GM12891 (cell line): ENCODE data around the gene PGAM5.

ENCODE experiments used
- DNase-seq: peaks from one replicate; pipeline ENCODE4 v3.0.0; 2011; ENCODE audit warnings: low spot score; ENCODE audit not compliant: insufficient read length
- FAIRE-seq: peaks from 2 replicates; lab custom pipeline; 2011; peaks lifted over from hg19 to GRCh38; lab: Jason Lieb, UNC
- PAX5 ChIP-seq: IDR thresholded peaks from 2 replicates; pipeline ENCODE4 v1.6.1; 2011; ENCODE audit warnings: low read length, moderate library complexity, mild to moderate bottlenecking; ENCODE audit not compliant: insufficient read depth, severe bottlenecking
- POLR2A ChIP-seq: IDR thresholded peaks from 2 replicates; pipeline ENCODE4 v1.6.1; 2011; ENCODE audit warnings: low read depth, low read length, control low read depth
- POLR2AphosphoS5 ChIP-seq: IDR thresholded peaks from 2 replicates; pipeline ENCODE4 v1.6.1; 2011; ENCODE audit warnings: low read depth, low read length, control low read depth
- POU2F2 ChIP-seq: IDR thresholded peaks from 2 replicates; pipeline ENCODE4 v1.6.1; 2011; ENCODE audit warnings: low read depth, mild to moderate bottlenecking, control low read depth, low read length, moderate library complexity
- SPI1 ChIP-seq: IDR thresholded peaks from 2 replicates; pipeline ENCODE4 v1.6.1; 2011; ENCODE audit warnings: low read depth, low read length, control low read depth
- TAF1 ChIP-seq: IDR thresholded peaks from 2 replicates; pipeline ENCODE4 v1.6.1; 2011; ENCODE audit warnings: low read depth, low read length, control low read depth

The PGAM5 gene

GRCh38 chr12:132707241-132707640 is 3.4 kb upstream of the PGAM5 start:
- no peak for DNase-seq
- FAIRE-seq, result peak; percentile 55

GRCh38 chr12:132708150-132708549 is 2.5 kb upstream of the PGAM5 start:
- FAIRE-seq (no peak), DNase-seq (no peak)
- no peak for TF ChIP-seq TAF1
- no peak for TF ChIP-seq POU2F2
- TF ChIP-seq PAX5, result no peak
- TF ChIP-seq SPI1, result no peak
- no peak for TF ChIP-seq POLR2AphosphoS5
- TF ChIP-seq POLR2A, result no peak

More at GRCh38 chr12:132707241-132707640, 3.4 kb upstream of the PGAM5 start:
- no peak for TF ChIP-seq POLR2A
- TF ChIP-seq POLR2AphosphoS5, result no peak
- TF ChIP-seq TAF1, result no peak
- no peak for TF ChIP-seq SPI1
- no peak for TF ChIP-seq PAX5
- no peak for TF ChIP-seq POU2F2

DNA sequence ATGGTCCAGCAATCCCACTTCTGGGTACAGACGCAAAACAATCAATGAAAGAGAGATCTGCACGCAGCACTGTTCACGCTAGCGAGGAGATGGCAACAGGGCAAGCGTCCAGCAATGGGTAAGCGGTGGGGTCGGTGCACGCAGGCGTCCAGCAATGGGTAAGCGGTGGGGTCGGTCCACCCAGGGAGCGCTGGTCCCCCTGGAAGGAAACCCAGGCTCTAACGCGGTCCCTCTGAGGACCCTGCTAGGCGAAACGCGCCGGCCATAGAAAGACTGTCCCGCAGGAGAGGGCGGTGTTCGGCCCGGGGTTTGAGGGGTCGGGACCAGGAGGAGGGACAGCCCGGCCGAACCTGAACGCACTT is 618 bp upstream of the PGAM5 start:
- no peak for TF ChIP-seq PAX5
- TF ChIP-seq POLR2AphosphoS5, result no peak; the same call in none of the 2 replicates
- no peak for TF ChIP-seq SPI1
- TF ChIP-seq POU2F2, result no peak
- no peak for TF ChIP-seq POLR2A
- TF ChIP-seq TAF1, result no peak
- DNase-seq (no peak), FAIRE-seq (no peak)

GRCh38 chr12:132711080-132711843 is 620 bp downstream of the PGAM5 start:
- FAIRE-seq, result no peak
- no peak for DNase-seq
- TF ChIP-seq POLR2A (no peak), TAF1 (no peak), SPI1 (no peak), PAX5 (no peak), POU2F2 (no peak), POLR2AphosphoS5 (no peak)

GRCh38 chr12:132713123-132713522 is 2.5 kb downstream of the PGAM5 start:
- DNase-seq, result no peak
- FAIRE-seq, result no peak
- TF ChIP-seq SPI1 (no peak), POU2F2 (no peak)

DNA sequence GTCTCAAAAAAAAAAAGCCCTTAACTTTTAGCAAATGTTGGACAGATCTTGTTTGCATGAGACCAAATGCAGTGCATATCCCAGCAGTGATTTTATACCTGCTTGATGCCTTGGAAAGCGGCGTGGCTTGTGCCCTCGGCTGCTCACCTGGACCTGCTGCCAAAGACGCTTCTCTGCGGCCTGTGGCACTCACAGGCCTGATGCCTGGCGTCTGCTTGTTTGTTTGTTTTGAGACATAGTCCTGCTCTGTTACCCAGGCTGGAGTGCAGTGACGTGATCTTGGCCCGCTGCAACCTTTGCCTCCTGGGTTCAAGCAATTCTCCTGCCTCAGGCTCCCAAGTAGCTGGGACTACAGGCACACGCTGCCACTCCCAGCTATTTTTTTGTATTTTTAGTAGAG is 5.2 kb downstream of the PGAM5 start:
- DNase-seq, result no peak
- FAIRE-seq, result no peak
- TF ChIP-seq SPI1 (no peak), POU2F2 (no peak)

GRCh38 chr12:132716356-132716755 is 5.7 kb downstream of the PGAM5 start:
- TF ChIP-seq POLR2A (no peak), SPI1 (no peak), TAF1 (no peak), POLR2AphosphoS5 (no peak), PAX5 (no peak), POU2F2 (no peak)
- FAIRE-seq (no peak), DNase-seq (no peak)

GRCh38 chr12:132717011-132717410 is 6.4 kb downstream of the PGAM5 start:
- no peak for TF ChIP-seq SPI1
- no peak for TF ChIP-seq PAX5
- TF ChIP-seq TAF1, result no peak
- no peak for TF ChIP-seq POU2F2
- no peak for TF ChIP-seq POLR2A
- no peak for TF ChIP-seq POLR2AphosphoS5
- DNase-seq (no peak), FAIRE-seq (no peak)

DNA sequence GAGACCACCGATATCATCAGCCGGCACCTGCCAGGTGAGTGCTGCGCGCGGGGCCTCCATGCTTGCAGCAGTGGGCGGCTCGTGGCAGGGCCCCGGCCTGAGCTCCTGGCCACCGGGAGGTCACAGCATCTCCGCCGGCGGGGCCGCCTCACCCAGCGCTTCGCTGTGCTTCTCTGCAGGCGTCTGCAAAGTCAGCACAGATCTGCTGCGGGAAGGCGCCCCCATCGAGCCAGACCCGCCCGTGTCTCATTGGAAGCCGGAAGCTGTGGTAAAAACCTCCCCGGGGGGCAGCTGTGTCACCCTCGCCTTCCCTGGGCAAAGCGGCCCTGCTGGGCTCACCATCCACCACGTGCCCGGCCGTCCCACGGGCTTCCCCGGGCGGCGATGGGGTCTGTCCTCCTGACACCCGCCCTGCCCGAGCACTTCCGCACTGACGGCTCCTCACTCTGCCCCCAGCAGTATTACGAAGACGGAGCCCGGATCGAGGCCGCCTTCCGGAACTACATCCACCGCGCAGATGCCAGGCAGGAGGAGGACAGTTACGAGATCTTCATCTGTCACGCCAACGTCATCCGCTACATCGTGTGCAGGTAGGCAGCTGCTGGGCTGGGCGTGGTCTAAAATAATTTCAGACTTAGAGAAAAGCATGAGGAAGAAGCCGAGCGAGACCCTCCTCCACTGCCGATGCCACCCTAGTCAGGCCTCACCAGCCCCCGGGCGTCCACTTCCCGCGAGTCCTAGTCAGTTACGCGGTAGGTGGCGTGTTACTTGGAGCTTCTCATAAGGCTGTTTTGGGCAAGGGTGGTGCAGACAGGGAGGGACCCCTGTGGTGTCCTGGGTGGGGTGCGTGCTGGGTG is 7.1 kb downstream of the PGAM5 start:
- FAIRE-seq (no peak), DNase-seq (no peak)
- TF ChIP-seq SPI1 (no peak), POLR2AphosphoS5 (no peak), POLR2A (no peak), POU2F2 (no peak)

DNA sequence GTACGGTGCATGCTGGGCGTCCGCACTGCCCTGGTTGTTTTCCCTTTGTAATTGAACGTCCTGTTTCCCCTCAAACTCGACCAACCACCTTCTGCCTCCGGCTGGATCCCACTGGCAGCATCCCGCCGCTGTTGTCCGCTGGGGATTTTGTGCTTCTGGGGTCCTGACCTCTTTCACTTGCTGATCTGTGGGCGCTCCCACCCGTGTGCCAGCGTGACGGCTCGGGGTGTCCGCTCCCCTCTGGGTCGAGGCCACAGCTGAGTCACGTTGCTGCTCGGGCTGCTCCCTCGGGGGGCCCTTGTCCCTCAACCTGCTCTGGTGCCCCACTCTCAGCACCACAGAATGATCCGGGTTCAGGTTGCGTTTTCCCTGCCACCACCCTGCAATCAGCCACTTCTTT is 8.0 kb downstream of the PGAM5 start:
- DNase-seq (no peak), FAIRE-seq (no peak)
- TF ChIP-seq POU2F2, result no peak
- no peak for TF ChIP-seq POLR2A
- TF ChIP-seq PAX5, result no peak
- TF ChIP-seq SPI1, result no peak
- no peak for TF ChIP-seq POLR2AphosphoS5
